PFSK-1 (cell line): Measurements from ENCODE around the gene DCLK2.

ENCODE experiments used
- FOXP2 ChIP-seq: optimal IDR thresholded peaks from 2 replicates; pipeline ENCODE3; 2011; ENCODE audit warnings: borderline replicate concordance, control low read depth, inconsistent platforms; ENCODE audit not compliant: insufficient read depth; ENCODE audit errors: extremely low read length, extremely low read depth
- POLR2AphosphoS5 ChIP-seq: IDR thresholded peaks from 2 replicates; pipeline ENCODE4 v1.6.1; 2012; ENCODE audit warnings: low read depth, mild to moderate bottlenecking, control low read depth, low read length, moderate library complexity
- SIN3A ChIP-seq: IDR thresholded peaks from 2 replicates; pipeline ENCODE4 v1.6.1; 2012; ENCODE audit warnings: mild to moderate bottlenecking, low read length, moderate library complexity, borderline replicate concordance; ENCODE audit not compliant: insufficient read depth
- TAF1 ChIP-seq: IDR thresholded peaks from 2 replicates; pipeline ENCODE4 v1.6.1; 2012; ENCODE audit warnings: low read length, control low read depth, borderline replicate concordance; ENCODE audit not compliant: insufficient read depth
- TF ChIP-seq, protein P1 (sequence below), 2 experiments: IDR thresholded peaks; 2 replicates each; pipeline versions ENCODE4 v1.6.1 to v1.8.0; 2011 to 2012; ENCODE audit warnings: low read depth in 2 of 2, low read length in 2 of 2, control low read depth in 1 of 2, inconsistent platforms in 1 of 2, mild to moderate bottlenecking in 1 of 2, moderate library complexity in 1 of 2; ENCODE audit not compliant: insufficient read depth in 1 of 2

The DCLK2 gene

DNA sequence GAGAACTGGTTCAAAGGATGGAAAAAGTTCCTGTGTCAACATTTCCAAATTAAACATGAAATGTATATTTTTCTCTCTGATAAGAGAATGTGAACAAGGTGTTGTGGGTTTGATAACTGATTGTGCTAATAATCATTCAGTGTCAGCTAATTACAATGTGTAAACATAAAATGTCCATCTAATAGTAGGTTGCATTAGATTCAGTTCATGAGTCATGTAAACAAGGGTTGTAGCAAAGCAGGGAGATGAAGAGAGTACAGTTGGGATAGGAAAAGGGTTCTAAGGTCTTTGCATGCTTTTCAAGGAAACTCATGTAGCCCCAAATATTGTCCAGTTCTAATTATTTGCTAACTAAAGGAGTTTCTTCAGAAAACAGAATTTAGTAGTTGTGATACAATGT, 55.4 kb downstream of the DCLK2 start:
- no peak for TF ChIP-seq POLR2AphosphoS5
- TF ChIP-seq, protein P1, sequence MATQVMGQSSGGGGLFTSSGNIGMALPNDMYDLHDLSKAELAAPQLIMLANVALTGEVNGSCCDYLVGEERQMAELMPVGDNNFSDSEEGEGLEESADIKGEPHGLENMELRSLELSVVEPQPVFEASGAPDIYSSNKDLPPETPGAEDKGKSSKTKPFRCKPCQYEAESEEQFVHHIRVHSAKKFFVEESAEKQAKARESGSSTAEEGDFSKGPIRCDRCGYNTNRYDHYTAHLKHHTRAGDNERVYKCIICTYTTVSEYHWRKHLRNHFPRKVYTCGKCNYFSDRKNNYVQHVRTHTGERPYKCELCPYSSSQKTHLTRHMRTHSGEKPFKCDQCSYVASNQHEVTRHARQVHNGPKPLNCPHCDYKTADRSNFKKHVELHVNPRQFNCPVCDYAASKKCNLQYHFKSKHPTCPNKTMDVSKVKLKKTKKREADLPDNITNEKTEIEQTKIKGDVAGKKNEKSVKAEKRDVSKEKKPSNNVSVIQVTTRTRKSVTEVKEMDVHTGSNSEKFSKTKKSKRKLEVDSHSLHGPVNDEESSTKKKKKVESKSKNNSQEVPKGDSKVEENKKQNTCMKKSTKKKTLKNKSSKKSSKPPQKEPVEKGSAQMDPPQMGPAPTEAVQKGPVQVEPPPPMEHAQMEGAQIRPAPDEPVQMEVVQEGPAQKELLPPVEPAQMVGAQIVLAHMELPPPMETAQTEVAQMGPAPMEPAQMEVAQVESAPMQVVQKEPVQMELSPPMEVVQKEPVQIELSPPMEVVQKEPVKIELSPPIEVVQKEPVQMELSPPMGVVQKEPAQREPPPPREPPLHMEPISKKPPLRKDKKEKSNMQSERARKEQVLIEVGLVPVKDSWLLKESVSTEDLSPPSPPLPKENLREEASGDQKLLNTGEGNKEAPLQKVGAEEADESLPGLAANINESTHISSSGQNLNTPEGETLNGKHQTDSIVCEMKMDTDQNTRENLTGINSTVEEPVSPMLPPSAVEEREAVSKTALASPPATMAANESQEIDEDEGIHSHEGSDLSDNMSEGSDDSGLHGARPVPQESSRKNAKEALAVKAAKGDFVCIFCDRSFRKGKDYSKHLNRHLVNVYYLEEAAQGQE (IDR thresholded peaks at IDR 0.05; ENCODE audit: insufficient read depth in 1 of 2, low read depth in 2 of 2, low read length in 2 of 2): no peak
- TF ChIP-seq FOXP2: no peak
- TF ChIP-seq SIN3A: no peak
- no peak for TF ChIP-seq TAF1

DNA sequence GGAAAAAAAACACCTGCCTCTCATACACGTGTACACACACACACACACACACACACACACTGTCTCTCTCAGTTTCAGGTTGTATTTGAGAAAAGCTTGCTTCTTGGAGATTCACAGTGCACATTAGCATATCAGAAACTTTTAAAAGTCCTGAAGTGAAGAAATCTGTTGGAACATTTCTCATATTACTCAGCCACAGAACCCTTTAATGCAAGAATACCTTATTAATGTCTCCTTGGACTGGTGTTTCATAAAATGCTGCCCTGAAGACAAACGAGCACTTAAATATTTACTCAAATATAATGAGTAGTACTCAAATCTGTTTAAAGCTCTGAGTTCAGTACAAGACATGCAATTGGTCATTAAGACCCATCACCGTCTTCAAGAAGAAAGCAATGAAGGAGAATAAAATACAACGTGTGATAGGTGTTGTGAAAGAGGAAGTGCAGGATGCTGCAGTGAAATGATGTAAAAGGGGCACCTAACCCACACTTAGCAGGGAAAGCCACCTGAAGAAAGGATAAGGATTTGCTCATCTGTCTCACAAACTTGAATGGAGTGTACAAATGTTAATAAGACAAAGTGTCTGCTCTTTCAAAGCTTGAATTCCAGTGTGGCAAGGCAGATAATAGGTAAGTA, 57.0 kb downstream of the DCLK2 start:
- TF ChIP-seq TAF1: no peak
- no peak for TF ChIP-seq POLR2AphosphoS5
- TF ChIP-seq SIN3A: no peak
- no peak for TF ChIP-seq FOXP2
- TF ChIP-seq, protein P1 (IDR thresholded peaks at IDR 0.05; ENCODE audit: insufficient read depth in 1 of 2, low read depth in 2 of 2, low read length in 2 of 2): no peak

DNA sequence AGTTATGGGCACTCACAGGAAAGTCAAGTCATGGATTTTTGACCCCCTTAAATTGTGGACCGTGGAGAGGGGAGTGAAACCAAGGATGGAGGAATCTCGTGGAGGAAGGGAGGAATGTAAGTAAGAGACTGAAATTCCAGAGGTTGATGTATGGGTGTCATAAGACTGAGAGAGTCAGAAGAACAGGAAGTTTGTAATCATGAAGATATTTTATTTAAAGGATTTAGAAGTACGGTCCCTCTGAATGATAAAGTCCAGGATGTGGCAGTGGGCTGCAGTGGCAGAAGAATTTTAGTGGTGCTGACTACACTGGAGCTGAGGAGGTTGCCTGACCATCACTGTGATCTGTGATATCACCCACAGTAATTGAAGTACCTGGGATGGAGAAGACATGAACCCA, 57.8 kb downstream of the DCLK2 start:
- TF ChIP-seq, protein P1 (IDR thresholded peaks at IDR 0.05; ENCODE audit: insufficient read depth in 1 of 2, low read depth in 2 of 2, low read length in 2 of 2): no peak
- TF ChIP-seq TAF1 (no peak), FOXP2 (no peak), POLR2AphosphoS5 (no peak)

DNA sequence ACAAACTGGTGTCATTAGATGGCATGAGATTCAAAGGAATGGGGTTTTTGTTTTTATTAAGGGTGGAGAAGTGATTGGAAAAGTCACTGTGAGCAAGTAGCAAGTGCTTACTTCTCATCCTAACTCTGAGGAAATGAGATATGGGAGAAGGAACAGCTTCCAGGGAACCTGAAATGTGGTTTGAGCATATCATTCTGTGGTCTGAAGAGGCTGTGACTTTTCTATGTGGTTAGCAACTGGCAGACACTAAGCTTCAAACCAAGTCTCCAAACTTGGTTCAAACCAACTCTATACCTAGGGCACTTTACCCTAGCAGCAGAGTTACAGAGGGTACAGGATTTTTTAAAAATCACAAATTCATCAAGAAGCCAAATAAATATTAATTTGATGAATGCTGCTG, 58.2 kb downstream of the DCLK2 start:
- TF ChIP-seq SIN3A (no peak), POLR2AphosphoS5 (no peak), TAF1 (no peak), FOXP2 (no peak)
- TF ChIP-seq, protein P1 (IDR thresholded peaks at IDR 0.05; ENCODE audit: insufficient read depth in 1 of 2, low read depth in 2 of 2, low read length in 2 of 2): no peak
